Peyer's patch (tissue), 4 donors: ENCODE data around the gene PPA2. TPM values are rescaled to one million over a fixed set of nuclear protein-coding genes. Genes with fewer than 3 reads are reported as not detected.

ENCODE experiments used
- DNase-seq, 3 donors: peaks; one replicate each; pipeline ENCODE4 v3.0.0-alpha.2; 2017 to 2019
- H3K27ac ChIP-seq, 4 donors: fragments of 200-600 bp; sonication (generic); one replicate each; pipeline ENCODE4 v1.5.1; 2016 to 2019
- H3K27me3 ChIP-seq, 2 donors: fragments of 200-600 bp; sonication (generic); one replicate each; pipeline ENCODE4 v1.5.1; 2019
- H3K36me3 ChIP-seq, 3 donors: fragments of 200-600 bp; sonication (generic); one replicate each; pipeline ENCODE4 v1.5.1; 2016 to 2019
- H3K4me1 ChIP-seq, 4 donors: fragments of 200-600 bp; sonication (generic); one replicate each; pipeline ENCODE4 v1.5.1; 2016 to 2019
- H3K4me3 ChIP-seq, 4 donors: fragments of 200-600 bp; sonication (generic); 1 replicate in 3 of 4; 2 replicates in 1 of 4; pipeline ENCODE4 v1.5.1; 2016 to 2019; ENCODE audit warnings: mild to moderate bottlenecking in 1 of 4
- H3K9me3 ChIP-seq, 4 donors: fragments of 200-600 bp; sonication (generic); one replicate each; pipeline ENCODE4 v1.5.1; 2016 to 2019; ENCODE audit warnings: mild to moderate bottlenecking in 1 of 4
- POLR2A ChIP-seq, 2 donors: fragments of 450-650 bp; IDR thresholded peaks; one replicate each; pipeline ENCODE4 v1.5.1; 2017; ENCODE audit warnings: antibody characterized with exemption in 2 of 2, mild to moderate bottlenecking in 2 of 2, moderate library complexity in 2 of 2
- total RNA-seq, 4 donors: library from RNA; depleted of rRNA; stranded (reverse); fragments of >200 nt; gene quantifications; one replicate each; pipeline ENCODE4 v1.1.0, GENCODE V29; 2016
- TF ChIP-seq, protein P1 (sequence below), 6 experiments: fragments of 450-650 bp in 4 of 6; fragments of 200-600 bp in 2 of 6; sonication (generic) in 1 of 6; IDR thresholded peaks; one replicate each; pipeline ENCODE4 v1.5.1; 2017 to 2019; ENCODE audit warnings: antibody characterized with exemption in 6 of 6, mild to moderate bottlenecking in 3 of 6, moderate library complexity in 1 of 6

Gene PPA2
- total RNA-seq, 4 donors from 2014 or later, result 58.4 to 140 (median 104) TPM

DNA sequence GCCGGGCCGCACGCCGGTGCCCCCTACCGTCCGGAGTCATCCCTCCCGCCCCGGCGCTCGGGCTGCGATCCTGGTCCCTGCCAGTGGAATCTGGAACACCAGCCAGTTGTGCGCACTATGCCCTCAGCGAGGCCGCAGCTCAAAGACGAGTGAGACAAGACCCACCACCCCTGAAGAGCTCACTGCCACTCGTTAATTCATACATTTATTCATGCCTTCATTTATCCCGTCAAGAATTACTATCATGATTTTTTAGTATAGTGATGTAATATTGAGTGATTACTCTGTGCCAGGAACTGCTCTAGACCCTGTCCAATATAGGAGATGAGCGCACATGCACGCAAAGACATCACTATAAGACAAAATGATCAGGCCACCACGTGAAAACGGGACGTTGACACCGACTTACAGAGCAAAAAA, 247 bp upstream of the PPA2 start:
- peak overlapping the region; percentile 96 to 100 (median 98) for H3K27ac ChIP-seq
- peak in 2 of 3 donors; percentile 93 to 94 for DNase-seq
- no peaks in the 10 kb centered on the region for H3K9me3 ChIP-seq
- TF ChIP-seq POLR2A (IDR thresholded peaks at IDR 0.05), result no peak
- TF ChIP-seq, protein P1, sequence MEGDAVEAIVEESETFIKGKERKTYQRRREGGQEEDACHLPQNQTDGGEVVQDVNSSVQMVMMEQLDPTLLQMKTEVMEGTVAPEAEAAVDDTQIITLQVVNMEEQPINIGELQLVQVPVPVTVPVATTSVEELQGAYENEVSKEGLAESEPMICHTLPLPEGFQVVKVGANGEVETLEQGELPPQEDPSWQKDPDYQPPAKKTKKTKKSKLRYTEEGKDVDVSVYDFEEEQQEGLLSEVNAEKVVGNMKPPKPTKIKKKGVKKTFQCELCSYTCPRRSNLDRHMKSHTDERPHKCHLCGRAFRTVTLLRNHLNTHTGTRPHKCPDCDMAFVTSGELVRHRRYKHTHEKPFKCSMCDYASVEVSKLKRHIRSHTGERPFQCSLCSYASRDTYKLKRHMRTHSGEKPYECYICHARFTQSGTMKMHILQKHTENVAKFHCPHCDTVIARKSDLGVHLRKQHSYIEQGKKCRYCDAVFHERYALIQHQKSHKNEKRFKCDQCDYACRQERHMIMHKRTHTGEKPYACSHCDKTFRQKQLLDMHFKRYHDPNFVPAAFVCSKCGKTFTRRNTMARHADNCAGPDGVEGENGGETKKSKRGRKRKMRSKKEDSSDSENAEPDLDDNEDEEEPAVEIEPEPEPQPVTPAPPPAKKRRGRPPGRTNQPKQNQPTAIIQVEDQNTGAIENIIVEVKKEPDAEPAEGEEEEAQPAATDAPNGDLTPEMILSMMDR (IDR thresholded peaks at IDR 0.05), result peak; percentile 85 to 94 (median 89)
- no peaks in the 10 kb centered on the region for H3K27me3 ChIP-seq
- H3K36me3 ChIP-seq, result no peaks in the 10 kb centered on the region
- H3K4me1 ChIP-seq, result peaks cover 0 to 21% (median 5%) of the 10 kb centered on the region in 4 donors
- peak overlapping the region; percentile 74 to 99 (median 88) for H3K4me3 ChIP-seq

DNA sequence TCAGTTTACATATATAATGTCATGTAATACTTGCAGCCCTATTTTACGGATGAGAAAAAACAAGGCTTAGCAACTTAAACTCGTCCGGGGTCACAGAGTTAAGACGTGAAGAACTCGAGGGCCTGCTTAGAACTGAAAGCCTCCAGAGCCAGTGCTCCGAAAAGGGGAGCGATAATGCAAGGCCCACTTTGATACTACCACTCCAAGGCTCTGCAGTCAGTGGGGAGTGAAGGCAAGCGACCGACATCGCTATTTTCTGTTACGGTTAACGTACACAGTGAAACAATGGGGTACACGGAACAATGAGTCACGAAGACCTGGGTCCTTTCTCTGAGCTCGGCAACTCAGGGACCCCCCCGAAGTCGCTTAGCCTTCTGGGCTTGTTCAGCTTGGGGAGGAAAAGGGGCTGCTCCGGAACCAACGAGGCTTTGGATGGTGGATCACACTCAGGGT, 965 bp downstream of the PPA2 start:
- peak overlapping the region; percentile 74 to 99 (median 88) for H3K4me3 ChIP-seq
- peak overlapping the region; percentile 96 to 100 (median 98) for H3K27ac ChIP-seq
- peaks cover 0 to 21% (median 5%) of the 10 kb centered on the region in 4 donors for H3K4me1 ChIP-seq
- TF ChIP-seq, protein P1 (IDR thresholded peaks at IDR 0.05), result no peak
- TF ChIP-seq POLR2A (IDR thresholded peaks at IDR 0.05), result no peak
- H3K9me3 ChIP-seq, result no peaks in the 10 kb centered on the region
- no peaks in the 10 kb centered on the region for H3K36me3 ChIP-seq
- no peaks in the 10 kb centered on the region for H3K27me3 ChIP-seq
- no peak for DNase-seq

DNA sequence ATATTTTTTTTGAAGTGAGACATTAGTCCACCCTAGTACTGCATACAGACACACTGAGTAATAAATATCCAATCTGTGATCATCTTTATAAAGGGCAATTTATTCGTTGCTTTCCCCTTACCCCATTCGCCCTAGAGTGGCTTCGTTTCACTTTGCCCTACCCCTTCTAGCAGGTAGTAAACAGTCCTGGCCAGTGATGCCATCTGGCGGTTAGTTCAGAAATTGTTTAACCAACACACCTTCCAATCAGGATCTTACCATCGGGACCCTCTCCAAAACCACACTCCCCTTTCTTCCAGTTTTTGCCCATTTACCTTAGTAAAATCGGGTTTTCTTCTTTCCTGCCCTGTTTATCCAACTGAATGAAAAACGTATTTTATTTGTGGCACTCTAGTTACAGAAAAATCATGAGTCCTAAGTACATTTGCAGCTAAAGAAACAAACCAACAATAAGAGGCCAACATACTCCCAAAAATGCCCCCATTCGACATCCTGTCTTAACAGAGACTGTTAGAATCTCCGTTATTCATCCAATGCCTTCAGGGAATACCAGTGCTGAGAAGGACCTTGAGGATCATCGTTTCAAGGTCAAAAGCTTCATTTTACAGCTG, 2.2 kb downstream of the PPA2 start:
- Histone ChIP-seq H3K36me3 (peaks cover 0 to 5% (median 0%) of the 10 kb centered on the region in 3 donors), H3K4me3 (peak overlapping the region in 2 of 4 donors; percentile 74 to 99), H3K9me3 (no peaks in the 10 kb centered on the region), H3K27ac (peak overlapping the region in 3 of 4 donors; percentile 97 to 100 (median 99)), H3K4me1 (peaks cover 0 to 21% (median 5%) of the 10 kb centered on the region in 4 donors), H3K27me3 (no peaks in the 10 kb centered on the region)
- peak; percentile 48 to 87 (median 65) for DNase-seq
- TF ChIP-seq POLR2A (IDR thresholded peaks at IDR 0.05), result no peak
- TF ChIP-seq, protein P1 (IDR thresholded peaks at IDR 0.05), result peak; percentile 55 to 89 (median 74)

DNA sequence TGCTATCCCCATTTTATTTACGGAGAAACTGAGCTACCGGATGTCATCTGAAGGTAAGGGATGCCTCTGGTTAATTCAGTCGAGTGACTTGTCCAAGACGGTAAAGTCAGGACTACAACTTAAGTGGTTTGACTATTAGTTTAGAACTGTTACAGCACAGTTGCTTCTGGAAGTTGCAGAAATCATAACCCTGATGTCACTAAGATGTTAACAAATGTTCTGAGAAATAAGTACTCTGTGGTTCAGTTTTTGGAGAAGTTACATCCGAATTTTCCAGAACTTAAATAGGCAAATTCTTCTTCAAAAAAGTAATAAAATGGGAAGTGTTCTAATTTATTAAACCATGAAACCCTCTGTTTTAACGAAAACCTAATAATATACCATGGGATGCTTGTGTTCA, 3.1 kb downstream of the PPA2 start:
- Histone ChIP-seq H3K4me1 (peaks cover 0 to 21% (median 5%) of the 10 kb centered on the region in 4 donors), H3K9me3 (no peaks in the 10 kb centered on the region), H3K36me3 (peaks cover 0 to 11% (median 0%) of the 10 kb centered on the region in 3 donors), H3K27ac (no peak overlapping the region), H3K4me3 (no peak overlapping the region), H3K27me3 (no peaks in the 10 kb centered on the region)
- TF ChIP-seq, protein P1 (IDR thresholded peaks at IDR 0.05), result no peak
- no peak for DNase-seq

DNA sequence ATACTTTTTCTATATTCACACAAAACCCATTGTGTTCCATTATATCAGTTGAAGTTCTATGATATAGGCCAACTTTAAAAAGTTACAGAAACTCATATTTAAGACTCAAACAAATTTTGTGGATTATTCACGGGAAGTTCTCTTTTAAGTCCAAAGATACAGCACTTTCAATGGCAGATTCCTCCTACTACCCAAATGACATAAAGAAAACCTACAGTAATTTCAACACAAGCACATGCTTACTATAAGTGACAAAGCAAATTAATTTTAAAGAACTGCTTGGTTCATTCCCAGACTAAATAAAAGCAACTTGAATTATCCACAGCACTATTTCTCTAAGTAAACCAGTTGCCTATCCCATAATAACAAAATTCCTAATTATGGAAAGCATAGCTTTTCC, 4.1 kb downstream of the PPA2 start:
- Histone ChIP-seq H3K4me3 (no peak overlapping the region), H3K27me3 (no peaks in the 10 kb centered on the region), H3K36me3 (peaks cover 0 to 11% (median 0%) of the 10 kb centered on the region in 3 donors), H3K4me1 (peaks cover 0 to 21% (median 5%) of the 10 kb centered on the region in 4 donors), H3K9me3 (no peaks in the 10 kb centered on the region), H3K27ac (no peak overlapping the region)
- no peak for TF ChIP-seq POLR2A (IDR thresholded peaks at IDR 0.05)
- TF ChIP-seq, protein P1 (IDR thresholded peaks at IDR 0.05), result no peak
- DNase-seq, result no peak
